CD1c-positive myeloid dendritic cell (primary cell): ENCODE measurements around the gene IL12RB2.
"Not testable (repeated sequence)": the region's sequence is repeated elsewhere in the genome, so short reads cannot be mapped to it uniquely, and the experiment has no call there.

ENCODE experiments used
- DNase-seq: peaks from one replicate; pipeline ENCODE4 v3.0.0-alpha.2; 2016; ENCODE audit errors: extremely low spot score

IL12RB2 gene

DNA sequence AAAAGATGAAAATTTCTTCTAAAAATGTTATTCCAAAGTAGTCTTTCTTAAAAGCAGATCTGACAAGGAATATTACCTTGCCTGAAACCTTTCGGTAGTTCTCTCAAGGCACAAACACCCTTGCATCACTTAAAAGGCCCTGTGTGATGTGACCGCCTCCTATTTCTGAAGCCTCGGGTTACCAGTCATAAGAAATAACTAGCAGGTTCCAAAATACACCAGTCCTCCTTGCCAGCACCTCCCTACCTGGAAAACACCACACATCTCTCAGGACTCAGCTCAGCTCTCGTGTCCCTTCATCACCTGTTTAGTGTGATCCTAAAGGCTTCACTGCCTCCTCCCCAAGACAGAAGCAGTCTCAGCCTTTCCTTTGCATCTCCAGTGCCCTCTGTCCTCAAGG is 86.9 kb downstream of the IL12RB2 start:
- DNase-seq: no peak

DNA sequence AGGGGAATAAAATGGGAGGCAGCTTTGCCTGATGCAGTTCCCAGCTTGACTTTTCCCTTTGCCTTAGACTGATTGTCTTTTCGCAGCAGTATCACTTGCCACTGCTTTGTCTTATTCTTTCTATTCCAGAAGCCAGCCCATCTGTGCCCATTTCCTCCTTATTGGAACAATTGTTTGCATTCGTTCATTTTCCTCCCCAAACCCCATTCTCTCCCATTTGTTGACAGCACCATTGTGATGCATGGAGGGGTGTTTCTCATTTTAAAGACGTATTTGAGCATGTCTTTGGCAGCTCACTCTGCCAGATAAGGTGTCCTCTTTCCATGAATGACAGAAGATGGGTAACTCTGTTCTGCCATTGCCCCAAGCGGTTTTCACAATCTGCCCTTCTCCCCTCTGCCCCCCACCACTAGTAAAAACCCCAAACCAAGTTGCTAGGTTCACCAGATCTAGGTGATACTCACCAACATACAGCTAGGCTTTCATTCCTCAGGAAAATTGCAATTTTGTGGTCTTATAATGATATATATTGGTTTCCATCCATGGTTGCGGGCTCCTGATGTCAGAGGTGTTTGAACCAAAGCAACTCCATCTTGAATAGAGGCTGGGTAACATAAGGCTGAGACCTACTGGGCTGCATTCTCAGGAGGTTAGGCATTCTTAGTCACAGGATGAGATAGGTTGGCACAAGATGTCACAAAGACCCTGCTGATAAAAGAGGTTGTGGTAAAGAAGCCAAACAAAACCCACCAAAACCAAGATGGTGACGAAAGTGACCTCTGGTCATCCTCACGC is 91.7 kb downstream of the IL12RB2 start:
- DNase-seq: no peak

DNA sequence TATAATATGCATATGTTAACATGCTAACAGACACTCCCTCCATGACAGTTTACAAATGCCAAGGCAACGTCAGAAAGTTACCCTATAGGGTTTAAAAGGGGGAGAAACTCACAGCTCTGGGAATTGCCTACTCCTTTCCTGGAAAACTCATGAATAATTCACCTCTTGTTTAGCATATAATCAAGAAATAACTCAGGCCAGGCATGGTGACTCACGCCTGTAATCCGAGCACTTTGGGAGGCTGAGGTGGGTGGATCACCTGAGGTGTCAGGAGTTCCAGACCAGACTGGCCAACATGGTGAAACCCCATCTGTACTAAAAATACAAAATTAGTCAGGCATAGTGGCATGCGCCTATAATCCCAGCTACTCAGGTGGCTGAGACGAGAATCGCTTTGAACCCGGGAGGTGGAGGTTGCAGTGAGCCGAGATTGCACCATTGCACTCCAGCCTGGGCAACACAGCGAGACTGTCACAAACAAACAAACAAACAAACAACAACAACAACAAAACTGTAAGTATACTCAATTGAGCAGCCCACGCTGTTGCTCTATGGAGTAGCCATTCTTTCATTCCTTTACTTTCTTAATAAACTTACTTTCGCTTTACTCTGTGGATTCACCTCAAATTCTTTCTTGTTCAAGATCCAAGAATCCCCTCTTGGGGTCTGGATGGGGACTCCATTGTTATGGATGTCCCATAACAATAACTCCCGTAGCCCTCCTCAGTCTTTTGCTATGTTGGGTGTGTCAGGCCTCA is 92.5 kb downstream of the IL12RB2 start:
- DNase-seq: not testable (repeated sequence)

DNA sequence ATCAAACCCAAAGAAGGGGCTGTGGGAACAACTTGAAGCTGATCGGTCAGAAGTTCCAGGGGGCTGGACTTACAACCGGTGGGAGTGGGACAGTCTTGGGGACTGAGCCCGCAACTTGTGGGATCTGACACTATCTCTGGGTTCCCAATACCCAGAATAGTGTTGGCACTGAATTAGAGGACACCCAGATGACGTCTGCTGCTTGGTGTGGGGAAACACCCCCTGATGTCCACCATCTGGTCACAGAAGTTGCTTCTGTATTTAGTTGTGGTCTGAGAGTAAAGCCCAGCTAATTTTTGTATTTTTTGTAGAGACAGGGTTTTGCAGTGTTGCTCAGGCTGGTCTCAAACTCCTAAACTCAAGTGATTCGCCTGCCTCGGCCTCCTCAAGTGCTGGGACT is 93.8 kb downstream of the IL12RB2 start:
- DNase-seq: no peak

DNA sequence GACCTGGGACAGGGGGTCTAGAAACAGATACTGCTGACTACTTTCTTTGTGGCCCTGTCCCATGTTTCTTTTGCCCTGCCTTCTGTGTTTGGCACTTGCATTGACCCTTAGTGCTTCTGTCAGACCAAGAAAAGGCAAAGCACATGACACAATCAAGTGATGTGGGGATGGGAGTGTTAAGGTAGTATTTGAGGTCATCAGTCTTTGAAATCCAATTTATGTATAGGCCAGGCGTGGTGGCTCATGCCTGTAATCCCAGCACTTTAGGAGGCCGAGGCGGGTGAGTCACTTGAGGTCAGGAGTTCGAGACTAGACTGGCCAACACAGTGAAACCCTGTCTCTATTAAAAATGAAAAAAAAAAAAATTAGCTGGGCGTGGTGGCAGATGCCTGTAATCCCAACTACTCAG is 96.5 kb downstream of the IL12RB2 start:
- DNase-seq: no peak

DNA sequence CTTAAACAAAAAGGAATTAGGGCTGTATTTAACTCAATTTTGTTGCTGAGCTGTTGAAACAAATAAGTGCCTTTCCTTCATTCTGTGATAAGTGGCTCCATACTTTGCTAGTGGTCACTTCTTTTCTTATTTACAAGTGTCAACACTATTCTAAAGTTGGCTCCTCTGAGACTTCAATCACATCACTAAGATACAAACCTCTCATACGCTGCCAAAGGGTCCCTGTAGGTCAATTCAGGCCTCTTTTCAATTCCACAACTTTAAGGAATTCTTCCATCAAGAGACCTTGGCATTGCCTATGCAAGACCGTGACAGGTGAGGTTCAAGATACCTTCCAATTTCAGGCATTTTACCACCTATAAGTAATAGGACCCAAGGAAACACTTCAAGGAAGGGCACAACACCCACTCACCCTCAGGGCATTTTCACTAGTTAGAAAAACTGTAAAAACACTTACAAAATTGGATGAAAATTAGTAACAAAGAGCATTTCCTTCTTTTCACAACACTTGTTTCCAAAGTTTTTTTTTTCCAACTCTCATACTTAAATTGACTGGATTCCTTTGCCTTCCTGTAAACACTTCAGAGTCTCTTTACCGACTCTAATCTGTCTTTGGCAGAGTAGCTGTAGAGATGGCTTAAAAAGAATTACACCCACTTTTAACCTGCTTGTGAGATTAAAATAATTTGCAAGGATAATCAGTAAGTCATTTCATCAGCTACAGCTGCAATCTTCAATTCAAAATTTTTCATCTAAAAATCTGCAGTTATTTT is 98.0 kb downstream of the IL12RB2 start:
- no peak for DNase-seq

DNA sequence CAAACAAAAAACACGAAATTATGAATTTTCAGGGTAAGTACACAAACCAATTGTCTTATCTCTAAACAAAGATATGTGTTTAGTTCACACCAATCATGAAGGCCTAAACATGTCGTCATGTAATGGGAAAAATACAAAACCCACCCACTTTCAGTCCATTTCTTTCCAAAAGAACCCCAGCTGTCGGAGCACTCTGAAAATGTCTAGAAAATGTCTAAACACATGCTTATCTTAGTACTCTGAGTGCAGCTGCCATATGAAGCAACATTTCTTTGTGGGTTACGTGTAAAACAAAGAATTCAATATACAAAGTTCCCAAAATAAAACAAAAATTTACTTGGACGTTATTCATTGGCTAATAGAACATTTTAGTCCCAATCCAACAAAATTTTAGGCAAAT is 99.8 kb downstream of the IL12RB2 start:
- DNase-seq: no peak

DNA sequence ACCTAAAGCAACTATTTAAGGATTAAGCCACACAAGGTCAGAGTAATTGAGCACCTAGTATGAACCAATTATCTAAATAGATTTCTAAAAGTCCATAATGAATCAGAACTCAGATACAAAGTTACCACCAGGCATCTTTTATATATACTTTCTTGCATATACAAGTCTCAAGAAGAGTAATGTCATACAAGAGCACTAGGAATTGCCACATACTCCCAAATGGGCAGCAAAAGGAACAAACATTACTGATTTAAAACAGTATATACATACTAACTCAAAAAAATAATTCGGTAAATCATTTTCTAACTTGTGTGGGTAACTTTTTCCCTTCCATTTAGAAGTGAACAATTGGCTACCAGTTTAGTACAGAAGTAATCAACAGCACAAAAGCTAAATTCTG is 100.5 kb downstream of the IL12RB2 start:
- DNase-seq: no peak

DNA sequence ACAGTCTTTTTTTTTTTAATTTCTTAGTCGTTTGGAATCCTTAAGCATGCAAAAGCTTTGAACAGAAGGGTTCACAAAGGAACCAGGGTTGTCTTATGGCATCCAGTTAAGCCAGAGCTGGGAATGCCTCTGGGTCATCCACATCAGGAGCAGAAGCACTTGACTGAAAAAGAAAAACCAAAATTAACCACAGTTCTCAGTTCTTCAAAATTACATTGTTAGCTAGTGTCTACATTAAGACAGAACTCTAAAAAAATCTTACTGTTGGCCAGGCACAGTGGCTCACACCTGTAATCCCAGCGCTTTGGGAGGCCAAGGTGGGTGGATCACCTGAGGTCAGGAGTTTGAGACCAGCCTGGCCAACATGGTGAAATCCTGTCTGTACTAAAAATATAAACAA is 105.4 kb downstream of the IL12RB2 start:
- not testable (repeated sequence) for DNase-seq

DNA sequence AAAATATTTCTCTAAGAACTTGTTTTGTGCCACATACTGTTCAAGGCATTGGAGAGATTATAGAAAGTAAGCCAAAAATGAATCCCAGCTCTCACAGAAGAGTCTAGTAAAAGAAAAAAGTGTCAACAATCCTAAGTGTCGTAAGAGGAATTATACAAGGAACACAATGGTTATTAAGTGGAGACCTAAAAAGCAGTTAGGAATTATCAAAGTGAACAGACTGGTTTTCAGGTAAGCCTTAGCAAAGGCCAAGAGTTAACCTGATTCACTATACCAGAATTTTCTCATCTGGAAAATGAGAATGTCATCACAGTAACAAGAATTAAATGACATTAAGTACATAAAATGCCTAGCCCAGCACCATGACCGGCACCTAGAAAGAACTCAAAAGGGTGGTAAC is 106.9 kb downstream of the IL12RB2 start:
- DNase-seq: no peak

DNA sequence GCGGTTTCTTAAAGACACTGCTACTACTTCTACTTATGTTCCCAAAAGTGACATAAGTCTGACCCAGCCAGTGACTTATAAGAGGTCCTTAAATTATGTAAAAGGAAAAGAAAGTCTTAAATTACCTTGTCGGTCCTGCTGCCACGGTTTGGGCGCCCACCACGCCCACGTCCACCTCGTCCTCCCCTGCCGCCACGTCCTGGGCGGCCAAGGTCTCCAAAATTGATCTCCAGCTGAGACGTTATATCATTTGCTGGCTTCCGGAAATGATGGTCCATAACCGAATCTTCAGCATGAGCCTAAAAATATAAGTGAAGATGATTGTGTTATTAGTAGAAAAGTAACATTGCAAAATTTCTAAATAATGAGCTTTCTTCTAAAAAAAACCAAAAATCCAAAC is 107.4 kb downstream of the IL12RB2 start:
- DNase-seq: no peak

DNA sequence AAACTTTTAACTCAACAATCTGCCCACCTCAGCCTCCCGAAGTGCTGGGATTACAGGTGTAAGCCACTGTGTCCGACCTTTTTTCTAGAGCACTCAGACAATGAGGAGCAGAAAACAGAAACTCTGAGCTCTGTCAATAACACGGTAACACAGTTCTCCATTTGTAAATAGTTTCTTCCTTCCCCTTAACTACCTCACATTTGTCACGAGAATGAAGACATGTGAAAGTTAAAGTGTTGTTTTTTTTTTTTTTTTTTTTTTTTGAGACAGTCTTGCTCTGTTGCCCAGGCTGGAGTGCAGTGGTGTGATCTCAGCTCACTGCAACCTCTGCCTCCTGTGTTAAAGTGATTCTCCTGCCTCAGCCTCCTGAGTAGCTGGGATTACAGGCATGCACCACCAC is 110.1 kb downstream of the IL12RB2 start:
- DNase-seq: peak; percentile 18

DNA sequence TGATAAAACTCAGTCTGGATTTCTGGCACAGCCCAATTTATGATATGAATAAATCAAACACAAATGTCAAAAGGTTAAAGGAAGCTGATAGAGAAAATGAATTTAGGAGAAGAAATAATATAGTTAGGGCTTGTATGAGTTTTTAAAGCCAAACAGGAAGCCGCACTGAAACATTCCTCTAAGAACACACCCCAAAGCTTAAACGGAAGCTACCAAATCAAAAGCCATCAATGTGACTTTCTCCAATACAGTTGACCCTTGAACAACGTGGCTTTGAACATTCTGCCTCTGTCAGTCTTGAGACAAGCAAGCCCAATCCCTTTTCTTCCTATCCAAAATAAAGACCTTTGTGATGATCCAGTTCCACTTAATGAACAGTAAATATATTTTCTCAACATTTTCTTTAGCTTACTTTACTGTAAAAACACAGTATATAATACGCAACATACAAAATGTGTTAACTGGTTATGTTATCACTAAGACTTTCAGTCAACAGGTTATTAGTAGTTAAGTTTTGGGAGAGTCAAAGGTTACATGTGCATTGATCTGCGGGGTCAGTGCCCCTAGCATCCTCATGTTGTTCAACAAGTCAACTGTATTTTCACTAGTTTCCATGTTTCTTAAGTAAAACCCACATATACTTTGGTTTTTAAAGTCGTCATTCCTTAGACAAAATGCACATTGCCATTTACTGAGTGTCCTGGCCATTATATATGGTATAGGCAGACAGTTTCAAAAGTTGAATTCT is 111.3 kb downstream of the IL12RB2 start:
- DNase-seq: no peak

DNA sequence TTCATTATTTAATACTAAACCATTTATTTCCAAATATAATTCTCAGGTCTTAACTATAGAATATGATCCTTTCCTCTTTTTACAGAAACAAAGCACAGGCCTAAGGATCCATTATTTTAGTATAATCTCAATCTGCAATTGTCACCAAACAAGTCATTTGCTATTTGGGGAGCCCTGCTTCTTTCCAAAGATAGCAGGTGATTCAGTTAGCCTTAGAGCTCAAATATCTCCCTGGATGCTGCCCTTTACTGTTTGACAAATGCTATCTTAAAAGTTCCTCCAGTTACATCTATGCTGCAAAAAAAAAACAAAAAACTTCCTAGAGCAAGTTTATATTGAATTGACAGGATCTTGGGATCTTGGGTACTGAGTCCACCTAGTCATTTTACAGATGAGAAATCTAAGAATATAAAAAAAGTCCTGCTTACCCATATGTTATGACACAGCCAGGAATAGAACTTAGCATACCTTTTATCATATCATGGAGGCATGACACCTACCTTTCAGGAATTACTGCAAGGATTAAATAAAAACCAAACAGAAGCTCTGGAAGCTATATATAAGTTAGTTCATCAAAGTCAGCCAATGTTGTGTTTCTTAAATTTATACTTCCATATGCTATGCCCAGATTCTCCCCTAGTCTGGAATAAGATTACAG is 113.3 kb downstream of the IL12RB2 start:
- DNase-seq: no peak

DNA sequence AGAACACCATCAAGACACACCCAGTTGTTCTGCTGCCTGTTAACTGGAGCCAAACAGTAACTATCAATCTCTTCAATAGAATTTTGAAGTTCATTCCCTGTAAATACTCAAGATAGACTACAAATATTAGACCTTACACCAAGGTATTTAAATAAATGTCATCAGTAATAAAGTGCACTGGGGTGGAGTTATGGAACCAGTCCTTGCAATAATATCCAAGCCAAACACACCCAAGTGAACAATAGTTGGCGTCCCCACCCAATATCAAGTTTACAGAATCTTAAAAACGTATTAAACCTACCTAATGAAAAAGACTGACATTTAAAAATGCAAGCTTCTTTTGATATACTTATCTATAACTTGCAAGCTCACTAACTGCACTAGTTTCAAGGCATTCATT is 119.8 kb downstream of the IL12RB2 start:
- DNase-seq: no peak

DNA sequence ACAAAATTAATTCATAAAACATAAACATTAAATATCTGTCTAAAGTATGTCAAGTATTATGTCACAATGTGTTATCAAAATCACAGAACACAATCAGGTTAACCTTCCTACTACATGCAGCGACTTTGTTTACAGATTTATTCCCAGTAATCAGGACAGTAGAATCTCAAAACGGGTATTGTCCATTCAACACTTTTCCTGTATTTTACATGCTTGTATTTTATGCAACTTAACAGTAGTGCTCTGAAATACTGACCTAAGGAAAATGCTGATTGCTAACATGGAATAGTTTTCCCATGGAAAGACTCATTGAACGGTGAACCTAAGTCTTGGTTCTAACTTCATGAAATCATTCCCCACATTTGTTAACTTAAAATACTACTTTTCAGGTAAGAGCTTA is 120.3 kb downstream of the IL12RB2 start:
- DNase-seq: no peak

DNA sequence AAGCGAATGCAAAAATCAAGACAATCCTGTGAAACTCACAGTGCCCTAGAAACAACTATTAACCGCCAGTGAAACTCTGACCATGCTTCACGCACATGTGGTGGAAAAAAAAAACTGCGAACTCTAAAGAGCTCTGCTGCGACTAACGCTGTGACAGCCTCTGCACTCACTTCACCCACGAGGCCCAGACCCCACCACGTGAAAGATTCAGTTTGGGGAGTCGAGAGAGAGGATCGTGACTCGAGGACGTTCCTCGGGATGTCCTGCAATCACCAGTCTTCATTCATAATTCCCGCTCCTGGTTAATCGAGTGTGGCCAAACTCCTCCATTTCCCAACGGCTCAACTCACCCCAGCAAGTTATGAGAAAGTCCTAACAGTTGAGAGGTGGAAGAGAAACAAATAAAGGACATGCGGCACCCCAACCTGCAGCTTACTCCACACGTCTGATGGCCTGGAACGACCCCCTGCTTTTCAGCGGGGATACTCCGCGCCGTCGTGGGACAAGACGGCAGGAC is 121.4 kb downstream of the IL12RB2 start:
- peak; percentile 43 for DNase-seq

DNA sequence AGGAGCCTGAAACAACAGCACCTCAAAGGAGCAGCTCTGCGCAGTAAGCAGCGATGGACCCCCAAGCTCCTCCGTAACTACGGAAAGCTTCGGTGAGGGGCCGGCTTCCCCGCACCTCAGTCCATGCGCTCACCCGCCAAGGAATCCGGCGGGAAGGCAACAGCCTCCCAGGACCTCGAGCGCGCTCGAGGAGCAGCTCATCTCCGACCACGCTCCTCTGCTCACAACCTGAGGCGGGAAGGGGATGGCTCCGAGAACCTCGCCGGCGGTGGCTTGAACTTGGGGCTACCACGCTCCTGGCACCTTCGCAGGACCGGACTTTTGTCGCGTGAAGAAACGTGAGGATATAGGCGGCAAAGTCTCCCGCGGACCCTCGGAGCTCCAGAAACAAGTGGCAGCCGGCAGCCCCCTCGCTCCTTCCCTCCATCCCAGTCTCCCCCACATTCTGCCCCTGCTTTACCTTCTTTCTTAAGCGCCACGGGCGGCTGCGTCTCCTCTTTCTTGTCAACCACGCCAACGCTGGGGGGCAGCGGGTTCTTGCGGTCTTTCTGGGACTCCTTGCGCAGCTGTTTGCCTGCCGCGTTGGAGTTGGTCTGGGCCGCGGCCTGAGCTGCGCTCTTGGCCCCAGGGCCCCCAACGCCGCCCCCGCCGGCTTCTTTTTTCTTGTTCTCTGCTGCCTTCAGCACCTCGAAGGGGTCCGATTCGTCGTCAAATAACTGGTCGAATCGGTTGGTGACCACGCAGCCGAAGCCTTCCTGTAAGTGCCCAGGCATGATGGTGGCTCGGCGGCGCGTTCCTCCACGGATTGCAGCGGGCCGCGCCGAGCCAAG is 122.1 kb downstream of the IL12RB2 start:
- peak; percentile 24 for DNase-seq

DNA sequence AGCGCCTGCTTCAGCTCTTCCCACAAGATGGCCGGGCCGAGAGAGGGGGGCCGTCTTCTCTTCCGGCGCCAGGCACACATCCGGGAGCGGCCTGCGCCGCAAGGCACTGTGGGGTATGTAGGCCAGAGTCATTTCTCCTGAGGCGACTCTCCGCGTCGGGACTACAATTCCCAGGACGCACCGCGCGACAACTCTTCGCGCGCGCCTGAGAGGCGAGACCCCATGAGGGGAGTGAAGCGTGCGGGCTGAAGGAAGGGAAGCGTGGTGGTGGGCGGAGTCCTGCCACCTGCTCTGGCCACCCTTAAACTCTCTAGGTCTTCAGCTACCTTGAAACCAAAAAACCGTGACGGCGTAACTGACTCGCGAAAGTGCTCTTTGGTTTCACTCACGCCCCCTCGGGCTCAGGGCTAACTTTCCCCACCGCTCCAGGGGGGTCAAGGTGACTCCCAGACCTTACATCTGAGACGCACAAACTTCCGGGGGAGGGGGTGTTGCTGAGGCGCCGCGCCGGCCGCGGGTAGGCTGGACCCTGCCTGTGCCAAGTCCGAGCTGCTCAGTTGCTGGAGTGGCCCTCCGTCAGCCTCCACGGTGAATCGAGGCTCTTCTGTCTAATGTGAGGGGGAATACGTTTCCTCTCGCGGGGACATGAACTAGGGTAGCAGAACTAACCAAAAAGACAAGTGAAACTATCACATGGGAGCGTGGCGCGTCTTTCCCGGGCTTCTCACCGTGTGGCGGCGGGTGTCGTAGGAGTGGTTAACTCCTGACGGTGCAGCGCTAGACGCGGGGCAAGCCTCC is 122.9 kb downstream of the IL12RB2 start, which contains the start of gene SERBP1:
Gene SERBP1 (minus strand): TSS at position 45 of the 798 bp plus-strand sequence. CDS start 102 bp downstream, outside the sequence.
- DNase-seq: peak; percentile 98
